Measurements from ENCODE around the gene ARL15.

The ARL15 gene

GRCh38 chr5:54289769-54290168, 20.6 kb downstream of the ARL15 start:
- no peaks in the 10 kb centered on the region for H3K9me3 ChIP-seq (ENCODE audit: control insufficient read depth, low read length)
- H3K9ac ChIP-seq: no peak overlapping the region
- no peak overlapping the region for H3K4me3 ChIP-seq (ENCODE audit: low read depth, low read length)
- H3K36me3 ChIP-seq (ENCODE audit: control insufficient read depth, insufficient read depth, low read length): no peaks in the 10 kb centered on the region
- no peak overlapping the region for H3K27ac ChIP-seq
- no peaks in the 10 kb centered on the region for H3K4me1 ChIP-seq
- H3K27me3 ChIP-seq (ENCODE audit: control insufficient read depth, insufficient read depth, low read length): no peaks in the 10 kb centered on the region
- H2AFZ ChIP-seq: no peak overlapping the region
- H3K4me2 ChIP-seq (ENCODE audit: low read length): no peak overlapping the region
- no peaks in the 10 kb centered on the region for H3K79me2 ChIP-seq
- no peak for TF ChIP-seq CTCF (IDR thresholded peaks at IDR 0.05)

- Histone ChIP-seq H3K9me3 (ENCODE audit: control insufficient read depth, low read length) (no peaks in the 10 kb centered on the region), H3K4me2 (ENCODE audit: low read length) (no peak overlapping the region), H2AFZ (no peak overlapping the region), H3K4me1 (no peaks in the 10 kb centered on the region), H3K27ac (no peak overlapping the region), H3K36me3 (ENCODE audit: control insufficient read depth, insufficient read depth, low read length) (no peaks in the 10 kb centered on the region), H3K4me3 (ENCODE audit: low read depth, low read length) (no peak overlapping the region), H3K27me3 (ENCODE audit: control insufficient read depth, insufficient read depth, low read length) (no peaks in the 10 kb centered on the region), H3K9ac (no peak overlapping the region), H3K79me2 (no peaks in the 10 kb centered on the region)
- no peak for TF ChIP-seq CTCF (IDR thresholded peaks at IDR 0.05)
Observed at GRCh38 chr5:54288568-54289217, 21.7 kb downstream of the ARL15 start.

- H3K9me3 ChIP-seq (ENCODE audit: control insufficient read depth, low read length): no peaks in the 10 kb centered on the region
- TF ChIP-seq CTCF (IDR thresholded peaks at IDR 0.05): no peak
- no peaks in the 10 kb centered on the region for H3K4me1 ChIP-seq
- no peak overlapping the region for H2AFZ ChIP-seq
- H3K36me3 ChIP-seq (ENCODE audit: control insufficient read depth, insufficient read depth, low read length): no peaks in the 10 kb centered on the region
- no peak overlapping the region for H3K4me2 ChIP-seq (ENCODE audit: low read length)
- H3K4me3 ChIP-seq (ENCODE audit: low read depth, low read length): no peak overlapping the region
- H3K27me3 ChIP-seq (ENCODE audit: control insufficient read depth, insufficient read depth, low read length): no peaks in the 10 kb centered on the region
- H3K79me2 ChIP-seq: no peaks in the 10 kb centered on the region
- H3K27ac ChIP-seq: no peak overlapping the region
- no peak overlapping the region for H3K9ac ChIP-seq
Observed at GRCh38 chr5:54285686-54286085, 24.7 kb downstream of the ARL15 start.

- H3K4me2 ChIP-seq (ENCODE audit: low read length): no peak overlapping the region
- no peaks in the 10 kb centered on the region for H3K9me3 ChIP-seq (ENCODE audit: control insufficient read depth, low read length)
- no peak for TF ChIP-seq CTCF (IDR thresholded peaks at IDR 0.05)
- H3K4me1 ChIP-seq: no peaks in the 10 kb centered on the region
- no peak overlapping the region for H3K27ac ChIP-seq
- H3K27me3 ChIP-seq (ENCODE audit: control insufficient read depth, insufficient read depth, low read length): no peaks in the 10 kb centered on the region
- H3K9ac ChIP-seq: no peak overlapping the region
- no peak overlapping the region for H2AFZ ChIP-seq
- H3K4me3 ChIP-seq (ENCODE audit: low read depth, low read length): no peak overlapping the region
- no peaks in the 10 kb centered on the region for H3K79me2 ChIP-seq
- no peaks in the 10 kb centered on the region for H3K36me3 ChIP-seq (ENCODE audit: control insufficient read depth, insufficient read depth, low read length)
Observed at GRCh38 chr5:54284586-54284985, 25.8 kb downstream of the ARL15 start.

GRCh38 chr5:54282876-54283275, 27.5 kb downstream of the ARL15 start:
- H3K79me2 ChIP-seq: no peaks in the 10 kb centered on the region
- H3K36me3 ChIP-seq (ENCODE audit: control insufficient read depth, insufficient read depth, low read length): no peaks in the 10 kb centered on the region
- H3K4me2 ChIP-seq (ENCODE audit: low read length): no peak overlapping the region
- H2AFZ ChIP-seq: no peak overlapping the region
- H3K4me1 ChIP-seq: no peaks in the 10 kb centered on the region
- no peak overlapping the region for H3K27ac ChIP-seq
- TF ChIP-seq CTCF (IDR thresholded peaks at IDR 0.05): no peak
- H3K4me3 ChIP-seq (ENCODE audit: low read depth, low read length): no peak overlapping the region
- H3K9me3 ChIP-seq (ENCODE audit: control insufficient read depth, low read length): no peaks in the 10 kb centered on the region
- H3K27me3 ChIP-seq (ENCODE audit: control insufficient read depth, insufficient read depth, low read length): no peaks in the 10 kb centered on the region
- no peak overlapping the region for H3K9ac ChIP-seq

Measured in parathyroid adenoma (tissue), 2 donors.